ENCODE measurements around the gene GTPBP2.
"Not testable (repeated sequence)": the region's sequence is repeated elsewhere in the genome, so short reads cannot be mapped to it uniquely, and the experiment has no call there.

The GTPBP2 gene

GRCh38 chr6:43666196-43666920 lies 37.3 kb upstream of the GTPBP2 start (continued):
- TF ChIP-seq TSHZ2 (CRISPR knock-in tag; IDR thresholded peaks at IDR 0.05) (no peak), BACH2 (CRISPR knock-in tag; IDR thresholded peaks at IDR 0.05; ENCODE audit: borderline replicate concordance) (no peak)

- TF ChIP-seq ARNTL (CRISPR knock-in tag; IDR thresholded peaks at IDR 0.05; ENCODE audit: borderline replicate concordance, low read depth) (no peak), PATZ1 (CRISPR knock-in tag; IDR thresholded peaks at IDR 0.05; ENCODE audit: borderline replicate concordance) (no peak), RARB (CRISPR knock-in tag; IDR thresholded peaks at IDR 0.05) (no peak), BACH2 (CRISPR knock-in tag; IDR thresholded peaks at IDR 0.05; ENCODE audit: borderline replicate concordance) (no peak), POU6F1 (CRISPR knock-in tag; IDR thresholded peaks at IDR 0.05; ENCODE audit: borderline replicate concordance, low read depth) (no peak), PPARA (CRISPR knock-in tag; IDR thresholded peaks at IDR 0.05; ENCODE audit: borderline replicate concordance) (no peak), ESRRG (CRISPR knock-in tag; IDR thresholded peaks at IDR 0.05) (no peak), TSHZ2 (CRISPR knock-in tag; IDR thresholded peaks at IDR 0.05) (no peak), OSR1 (CRISPR knock-in tag; IDR thresholded peaks at IDR 0.05) (no peak), SNAI2 (CRISPR knock-in tag; IDR thresholded peaks at IDR 0.05) (no peak), ZNF70 (CRISPR knock-in tag; IDR thresholded peaks at IDR 0.05) (no peak), ZFP3 (CRISPR knock-in tag; IDR thresholded peaks at IDR 0.05) (no peak)
- no peak for ATAC-seq
These were observed 36.3 kb upstream of the GTPBP2 start for GRCh38 chr6:43665376-43665775.

GRCh38 chr6:43662948-43663347 lies 33.9 kb upstream of the GTPBP2 start:
- ATAC-seq, result not testable (repeated sequence)

- ATAC-seq, result no peak
- TF ChIP-seq TSHZ2 (CRISPR knock-in tag; IDR thresholded peaks at IDR 0.05), result no peak
- no peak for TF ChIP-seq CSRNP3 (CRISPR knock-in tag; IDR thresholded peaks at IDR 0.05)
- TF ChIP-seq POU6F1 (CRISPR knock-in tag; IDR thresholded peaks at IDR 0.05; ENCODE audit: borderline replicate concordance, low read depth), result no peak
These were observed 29.1 kb upstream of the GTPBP2 start for GRCh38 chr6:43658161-43658560.

Data from SK-N-SH treated with all-trans-retinoic acid at 6 μM for 48 hours (cell line).